ACC112 (cell line): ENCODE data around the gene SAMD4B.

Experiments
- H2AFZ ChIP-seq: fragments of 200-600 bp; sonication (generic); one replicate; pipeline ENCODE4 v1.6.0; 2017; ENCODE audit warnings: antibody characterized with exemption, low read length; ENCODE audit not compliant: unreplicated experiment
- H3K27ac ChIP-seq: fragments of 200-600 bp; sonication (generic); 2 replicates; pipeline ENCODE4 v1.5.1; 2014; ENCODE audit warnings: low read depth, mild to moderate bottlenecking, antibody characterized with exemption, low read length, moderate library complexity
- H3K27me3 ChIP-seq: fragments of 200-600 bp; sonication (generic); 2 replicates; pipeline ENCODE4 v1.6.1; 2014; ENCODE audit warnings: mild to moderate bottlenecking, antibody characterized with exemption, low read length, moderate library complexity, mixed read lengths; ENCODE audit not compliant: insufficient read depth
- H3K36me3 ChIP-seq: fragments of 200-600 bp; sonication (generic); 2 replicates; pipeline ENCODE4 v1.6.1; 2016; ENCODE audit warnings: mild to moderate bottlenecking, antibody characterized with exemption, low read length, moderate library complexity, mixed read lengths; ENCODE audit not compliant: insufficient read depth
- H3K4me1 ChIP-seq: fragments of 200-600 bp; sonication (generic); one replicate; pipeline ENCODE4 v1.6.1; 2016; ENCODE audit warnings: low read length, mixed read lengths; ENCODE audit not compliant: insufficient read depth, unreplicated experiment, control insufficient read depth
- H3K4me3 ChIP-seq: fragments of 200-600 bp; sonication (generic); 2 replicates; pipeline ENCODE4 v1.5.1; 2014; ENCODE audit warnings: mild to moderate bottlenecking, low read depth, low read length
- H3K79me2 ChIP-seq: fragments of 200-600 bp; sonication (generic); one replicate; pipeline ENCODE4 v1.6.0; 2016; ENCODE audit warnings: low read length; ENCODE audit not compliant: control insufficient read depth, unreplicated experiment, insufficient read depth

The SAMD4B gene

GRCh38 chr19:39352381-39353255 lies 10.4 kb downstream of the SAMD4B start:
- H3K36me3 ChIP-seq: peaks cover 8% of the 10 kb centered on the region; the same call in 1 of the 2 replicates
- no peak overlapping the region for H3K27ac ChIP-seq
- H2AFZ ChIP-seq: no peak overlapping the region
- no peak overlapping the region for H3K4me3 ChIP-seq
- H3K79me2 ChIP-seq: peaks cover 13% of the 10 kb centered on the region
- H3K4me1 ChIP-seq: peaks cover 9% of the 10 kb centered on the region
- no peaks in the 10 kb centered on the region for H3K27me3 ChIP-seq

- peaks cover 4% of the 10 kb centered on the region for H3K4me1 ChIP-seq
- H3K36me3 ChIP-seq: peaks cover 14% of the 10 kb centered on the region; the same call in 1 of the 2 replicates
- no peak overlapping the region for H3K27ac ChIP-seq
- no peak overlapping the region for H3K4me3 ChIP-seq
- no peaks in the 10 kb centered on the region for H3K27me3 ChIP-seq
- H3K79me2 ChIP-seq: peaks cover 6% of the 10 kb centered on the region
- H2AFZ ChIP-seq: no peak overlapping the region
Observed at GRCh38 chr19:39355253-39355652, 13.0 kb downstream of the SAMD4B start.

GRCh38 chr19:39356073-39356472 lies 13.9 kb downstream of the SAMD4B start:
- Histone ChIP-seq H3K27ac (no peak overlapping the region), H2AFZ (no peak overlapping the region), H3K36me3 (peaks cover 14% of the 10 kb centered on the region; the same call in 1 of the 2 replicates), H3K4me3 (no peak overlapping the region), H3K4me1 (peaks cover 8% of the 10 kb centered on the region), H3K27me3 (no peaks in the 10 kb centered on the region), H3K79me2 (peaks cover 6% of the 10 kb centered on the region)

GRCh38 chr19:39356647-39357046 lies 14.4 kb downstream of the SAMD4B start:
- Histone ChIP-seq H3K27ac (no peak overlapping the region), H3K36me3 (peaks cover 14% of the 10 kb centered on the region; the same call in 1 of the 2 replicates), H2AFZ (no peak overlapping the region), H3K79me2 (peaks cover 6% of the 10 kb centered on the region), H3K4me1 (peaks cover 5% of the 10 kb centered on the region), H3K27me3 (no peaks in the 10 kb centered on the region), H3K4me3 (no peak overlapping the region)

GRCh38 chr19:39359026-39359425 lies 16.8 kb downstream of the SAMD4B start:
- Histone ChIP-seq H3K4me1 (peaks cover 27% of the 10 kb centered on the region), H3K36me3 (peaks cover 11% of the 10 kb centered on the region; the same call in 1 of the 2 replicates), H2AFZ (no peak overlapping the region), H3K79me2 (no peaks in the 10 kb centered on the region), H3K27ac (no peak overlapping the region), H3K4me3 (no peak overlapping the region), H3K27me3 (no peaks in the 10 kb centered on the region)

GRCh38 chr19:39360599-39360998 lies 18.4 kb downstream of the SAMD4B start:
- no peak overlapping the region for H2AFZ ChIP-seq
- H3K4me1 ChIP-seq: peaks cover 35% of the 10 kb centered on the region
- H3K27ac ChIP-seq: no peak overlapping the region
- peaks cover 11% of the 10 kb centered on the region; the same call in 1 of the 2 replicates for H3K36me3 ChIP-seq
- H3K79me2 ChIP-seq: no peaks in the 10 kb centered on the region
- no peaks in the 10 kb centered on the region for H3K27me3 ChIP-seq
- H3K4me3 ChIP-seq: no peak overlapping the region

- H3K79me2 ChIP-seq: no peaks in the 10 kb centered on the region
Observed at GRCh38 chr19:39362682-39363657, 20.7 kb downstream of the SAMD4B start.

GRCh38 chr19:39363901-39364457 lies 21.8 kb downstream of the SAMD4B start:
- Histone ChIP-seq H3K4me3 (peak overlapping the region; percentile 5; the same call in 1 of the 2 replicates), H3K27me3 (no peaks in the 10 kb centered on the region), H3K4me1 (peaks cover 35% of the 10 kb centered on the region), H3K27ac (peak overlapping the region; percentile 83), H3K79me2 (no peaks in the 10 kb centered on the region), H2AFZ (no peak overlapping the region), H3K36me3 (0 out of 2 replicates have a peak, but pooled peaks cover 6% of the 10 kb centered on the region)

More at GRCh38 chr19:39362682-39363657, 20.7 kb downstream of the SAMD4B start:
- H3K27me3 ChIP-seq: no peaks in the 10 kb centered on the region
- 0 out of 2 replicates have a peak overlapping the region, but pooled peaks have one; percentile 24 for H3K4me3 ChIP-seq
- H2AFZ ChIP-seq: no peak overlapping the region
- H3K27ac ChIP-seq: peak overlapping the region; percentile 83
- 0 out of 2 replicates have a peak, but pooled peaks cover 6% of the 10 kb centered on the region for H3K36me3 ChIP-seq
- H3K4me1 ChIP-seq: peaks cover 35% of the 10 kb centered on the region

GRCh38 chr19:39365531-39365930 lies 23.3 kb downstream of the SAMD4B start:
- 0 out of 2 replicates have a peak, but pooled peaks cover 2% of the 10 kb centered on the region for H3K36me3 ChIP-seq
- H3K27ac ChIP-seq: no peak overlapping the region
- H3K27me3 ChIP-seq: no peaks in the 10 kb centered on the region
- peaks cover 34% of the 10 kb centered on the region for H3K4me1 ChIP-seq
- H3K79me2 ChIP-seq: no peaks in the 10 kb centered on the region
- no peak overlapping the region for H2AFZ ChIP-seq
- H3K4me3 ChIP-seq: no peak overlapping the region

GRCh38 chr19:39369200-39369599 lies 27.0 kb downstream of the SAMD4B start:
- H3K79me2 ChIP-seq: no peaks in the 10 kb centered on the region
- H3K36me3 ChIP-seq: peaks cover 6% of the 10 kb centered on the region; the same call in 1 of the 2 replicates
- H3K4me3 ChIP-seq: no peak overlapping the region
- peaks cover 24% of the 10 kb centered on the region for H3K4me1 ChIP-seq
- no peak overlapping the region for H3K27ac ChIP-seq
- no peak overlapping the region for H2AFZ ChIP-seq
- no peaks in the 10 kb centered on the region for H3K27me3 ChIP-seq
